Peyer's patch (tissue), 4 donors: ENCODE data around the gene MT2A. TPM values are rescaled to one million over a fixed set of nuclear protein-coding genes. Genes with fewer than 3 reads are reported as not detected.

Experiments
- DNase-seq, 3 donors: peaks; one replicate each; pipeline ENCODE4 v3.0.0-alpha.2; 2017 to 2019
- H3K27ac ChIP-seq, 4 donors: fragments of 200-600 bp; sonication (generic); one replicate each; pipeline ENCODE4 v1.5.1; 2016 to 2019
- H3K27me3 ChIP-seq, 2 donors: fragments of 200-600 bp; sonication (generic); one replicate each; pipeline ENCODE4 v1.5.1; 2019
- H3K36me3 ChIP-seq, 3 donors: fragments of 200-600 bp; sonication (generic); one replicate each; pipeline ENCODE4 v1.5.1; 2016 to 2019
- H3K4me1 ChIP-seq, 4 donors: fragments of 200-600 bp; sonication (generic); one replicate each; pipeline ENCODE4 v1.5.1; 2016 to 2019
- H3K4me3 ChIP-seq, 4 donors: fragments of 200-600 bp; sonication (generic); 1 replicate in 3 of 4; 2 replicates in 1 of 4; pipeline ENCODE4 v1.5.1; 2016 to 2019; ENCODE audit warnings: mild to moderate bottlenecking in 1 of 4
- H3K9me3 ChIP-seq, 4 donors: fragments of 200-600 bp; sonication (generic); one replicate each; pipeline ENCODE4 v1.5.1; 2016 to 2019; ENCODE audit warnings: mild to moderate bottlenecking in 1 of 4
- POLR2A ChIP-seq, 2 donors: fragments of 450-650 bp; IDR thresholded peaks; one replicate each; pipeline ENCODE4 v1.5.1; 2017; ENCODE audit warnings: antibody characterized with exemption in 2 of 2, mild to moderate bottlenecking in 2 of 2, moderate library complexity in 2 of 2
- total RNA-seq, 4 donors: library from RNA; depleted of rRNA; stranded (reverse); fragments of >200 nt; gene quantifications; one replicate each; pipeline ENCODE4 v1.1.0, GENCODE V29; 2016
- TF ChIP-seq, protein P1 (sequence below), 6 experiments: fragments of 450-650 bp in 4 of 6; fragments of 200-600 bp in 2 of 6; sonication (generic) in 1 of 6; IDR thresholded peaks; one replicate each; pipeline ENCODE4 v1.5.1; 2017 to 2019; ENCODE audit warnings: antibody characterized with exemption in 6 of 6, mild to moderate bottlenecking in 3 of 6, moderate library complexity in 1 of 6

The MT2A gene
- 1,000 to 10,000 TPM in 1 of 4 donors, 100 to 1,000 TPM in 1, 10 to 100 TPM in 2; 33.2 to 1,072 (median 216) TPM for total RNA-seq

DNA sequence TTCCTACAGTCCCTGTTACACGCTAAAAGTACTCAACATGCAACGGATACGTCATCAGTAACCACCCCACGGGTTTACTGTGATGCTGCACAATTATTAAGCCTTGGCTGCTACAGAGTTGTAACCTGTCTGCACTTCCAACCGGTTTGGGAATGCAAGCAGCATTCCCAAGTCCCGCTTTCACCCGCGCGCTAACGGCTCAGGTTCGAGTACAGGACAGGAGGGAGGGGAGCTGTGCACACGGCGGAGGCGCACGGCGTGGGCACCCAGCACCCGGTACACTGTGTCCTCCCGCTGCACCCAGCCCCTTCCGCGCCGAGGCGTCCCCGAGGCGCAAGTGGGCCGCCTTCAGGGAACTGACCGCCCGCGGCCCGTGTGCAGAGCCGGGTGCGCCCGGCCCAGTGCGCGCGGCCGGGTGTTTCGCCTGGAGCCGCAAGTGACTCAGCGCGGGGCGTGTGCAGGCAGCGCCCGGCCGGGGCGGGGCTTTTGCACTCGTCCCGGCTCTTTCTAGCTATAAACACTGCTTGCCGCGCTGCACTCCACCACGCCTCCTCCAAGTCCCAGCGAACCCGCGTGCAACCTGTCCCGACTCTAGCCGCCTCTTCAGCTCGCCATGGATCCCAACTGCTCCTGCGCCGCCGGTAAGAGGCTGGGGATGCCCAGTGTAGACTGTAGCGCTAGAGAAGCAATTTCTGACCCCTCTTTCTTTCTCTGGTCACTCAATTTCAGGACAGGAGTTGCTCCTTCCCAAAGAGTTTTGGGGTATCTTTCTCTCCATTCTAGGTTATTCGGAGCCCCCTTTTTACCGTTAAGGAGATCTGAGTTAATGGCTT, at the start of gene MT2A:
MT2A (plus strand) TSS at position 542 of the 833 bp plus-strand sequence; CDS start at position 614, 72 bp downstream.
- no peaks in the 10 kb centered on the region for H3K27me3 ChIP-seq
- no peaks in the 10 kb centered on the region for H3K9me3 ChIP-seq
- peak; percentile 72 to 81 for TF ChIP-seq POLR2A (IDR thresholded peaks at IDR 0.05)
- TF ChIP-seq, protein P1, sequence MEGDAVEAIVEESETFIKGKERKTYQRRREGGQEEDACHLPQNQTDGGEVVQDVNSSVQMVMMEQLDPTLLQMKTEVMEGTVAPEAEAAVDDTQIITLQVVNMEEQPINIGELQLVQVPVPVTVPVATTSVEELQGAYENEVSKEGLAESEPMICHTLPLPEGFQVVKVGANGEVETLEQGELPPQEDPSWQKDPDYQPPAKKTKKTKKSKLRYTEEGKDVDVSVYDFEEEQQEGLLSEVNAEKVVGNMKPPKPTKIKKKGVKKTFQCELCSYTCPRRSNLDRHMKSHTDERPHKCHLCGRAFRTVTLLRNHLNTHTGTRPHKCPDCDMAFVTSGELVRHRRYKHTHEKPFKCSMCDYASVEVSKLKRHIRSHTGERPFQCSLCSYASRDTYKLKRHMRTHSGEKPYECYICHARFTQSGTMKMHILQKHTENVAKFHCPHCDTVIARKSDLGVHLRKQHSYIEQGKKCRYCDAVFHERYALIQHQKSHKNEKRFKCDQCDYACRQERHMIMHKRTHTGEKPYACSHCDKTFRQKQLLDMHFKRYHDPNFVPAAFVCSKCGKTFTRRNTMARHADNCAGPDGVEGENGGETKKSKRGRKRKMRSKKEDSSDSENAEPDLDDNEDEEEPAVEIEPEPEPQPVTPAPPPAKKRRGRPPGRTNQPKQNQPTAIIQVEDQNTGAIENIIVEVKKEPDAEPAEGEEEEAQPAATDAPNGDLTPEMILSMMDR (IDR thresholded peaks at IDR 0.05) = no peak
- DNase-seq = peak; percentile 92 to 98 (median 97)
- H3K27ac ChIP-seq = peak within 1 kb of the TSS; percentile 75 to 93 (median 84)
- H3K36me3 ChIP-seq = no peaks in the 10 kb centered on the region
- H3K4me3 ChIP-seq = peak within 1 kb of the TSS; percentile 40 to 66 (median 54)
- H3K4me1 ChIP-seq = peaks cover 0 to 14% (median 7%) of the 10 kb centered on the region in 4 donors

DNA sequence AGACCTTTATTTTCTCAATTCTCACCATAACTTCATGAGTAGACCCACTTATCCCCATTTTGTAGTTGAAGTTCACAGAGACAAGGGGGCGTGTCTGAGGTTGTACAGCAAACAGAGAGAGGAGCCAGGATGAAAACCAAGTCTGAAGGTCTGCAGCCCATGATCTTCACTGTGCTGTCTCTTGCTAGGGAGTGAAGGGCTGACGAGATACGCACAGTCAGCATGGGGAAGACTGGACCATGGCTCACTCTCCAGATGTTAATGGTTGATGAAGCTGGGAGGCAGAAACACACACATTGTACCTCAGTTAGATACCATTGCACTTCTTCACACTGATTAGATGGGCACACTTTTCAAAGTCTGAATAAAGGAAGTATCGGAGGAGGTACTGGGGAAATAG, 49.3 kb upstream of the MT2A start:
- DNase-seq = no peak
- Histone ChIP-seq H3K27me3 (no peaks in the 10 kb centered on the region), H3K4me1 (no peaks in the 10 kb centered on the region), H3K27ac (no peak overlapping the region), H3K9me3 (no peaks in the 10 kb centered on the region), H3K4me3 (no peak overlapping the region), H3K36me3 (no peaks in the 10 kb centered on the region)
- TF ChIP-seq, protein P1 (IDR thresholded peaks at IDR 0.05) = no peak
- no peak for TF ChIP-seq POLR2A (IDR thresholded peaks at IDR 0.05)

DNA sequence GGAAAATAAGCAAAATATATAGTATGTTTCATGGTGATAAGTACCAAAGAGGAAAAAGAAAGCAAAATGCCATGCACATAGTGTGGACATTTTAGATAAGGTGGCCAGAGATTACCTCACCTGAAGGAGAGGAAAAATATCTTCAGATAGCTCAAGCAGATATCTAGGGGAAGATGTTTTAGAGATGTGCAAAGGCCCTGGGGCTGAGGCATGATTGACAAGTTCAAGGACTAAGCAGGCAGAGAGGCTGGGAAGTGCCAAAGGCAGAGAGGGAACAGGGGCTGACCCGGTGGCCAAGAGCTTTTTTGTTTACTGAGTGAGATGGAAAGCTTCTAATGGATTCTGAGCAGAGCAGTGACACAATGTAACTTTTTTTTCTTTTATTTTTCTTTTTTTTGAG, 47.9 kb upstream of the MT2A start:
- Histone ChIP-seq H3K4me3 (no peak overlapping the region), H3K27me3 (no peaks in the 10 kb centered on the region), H3K4me1 (no peaks in the 10 kb centered on the region), H3K36me3 (no peaks in the 10 kb centered on the region), H3K9me3 (no peaks in the 10 kb centered on the region), H3K27ac (no peak overlapping the region)
- no peak for DNase-seq
- TF ChIP-seq, protein P1 (IDR thresholded peaks at IDR 0.05) = no peak
- TF ChIP-seq POLR2A (IDR thresholded peaks at IDR 0.05) = no peak

DNA sequence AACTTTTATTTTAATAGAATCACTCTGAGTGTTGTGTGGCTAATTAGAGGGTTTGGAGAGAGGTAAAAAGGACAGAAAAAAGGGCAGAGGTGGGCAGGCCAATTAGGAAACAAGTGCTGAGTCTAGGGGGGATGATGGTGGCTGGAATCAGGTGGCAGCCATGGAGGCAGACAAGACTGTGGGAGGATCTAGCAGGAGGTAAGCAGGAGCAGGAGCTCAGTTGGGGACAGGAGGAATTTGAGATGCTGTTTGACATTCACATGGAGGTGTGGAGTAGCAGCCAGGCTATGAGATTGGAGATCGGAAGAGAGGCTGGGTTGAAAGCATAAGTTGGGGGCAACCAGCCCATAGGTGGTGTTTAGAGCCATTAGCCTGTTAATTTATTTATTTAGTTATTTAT, 47.3 kb upstream of the MT2A start:
- DNase-seq = no peak
- no peaks in the 10 kb centered on the region for H3K36me3 ChIP-seq
- no peaks in the 10 kb centered on the region for H3K27me3 ChIP-seq
- no peak overlapping the region for H3K27ac ChIP-seq
- no peaks in the 10 kb centered on the region for H3K4me1 ChIP-seq
- TF ChIP-seq, protein P1 (IDR thresholded peaks at IDR 0.05) = no peak
- H3K4me3 ChIP-seq = no peak overlapping the region
- H3K9me3 ChIP-seq = no peaks in the 10 kb centered on the region

DNA sequence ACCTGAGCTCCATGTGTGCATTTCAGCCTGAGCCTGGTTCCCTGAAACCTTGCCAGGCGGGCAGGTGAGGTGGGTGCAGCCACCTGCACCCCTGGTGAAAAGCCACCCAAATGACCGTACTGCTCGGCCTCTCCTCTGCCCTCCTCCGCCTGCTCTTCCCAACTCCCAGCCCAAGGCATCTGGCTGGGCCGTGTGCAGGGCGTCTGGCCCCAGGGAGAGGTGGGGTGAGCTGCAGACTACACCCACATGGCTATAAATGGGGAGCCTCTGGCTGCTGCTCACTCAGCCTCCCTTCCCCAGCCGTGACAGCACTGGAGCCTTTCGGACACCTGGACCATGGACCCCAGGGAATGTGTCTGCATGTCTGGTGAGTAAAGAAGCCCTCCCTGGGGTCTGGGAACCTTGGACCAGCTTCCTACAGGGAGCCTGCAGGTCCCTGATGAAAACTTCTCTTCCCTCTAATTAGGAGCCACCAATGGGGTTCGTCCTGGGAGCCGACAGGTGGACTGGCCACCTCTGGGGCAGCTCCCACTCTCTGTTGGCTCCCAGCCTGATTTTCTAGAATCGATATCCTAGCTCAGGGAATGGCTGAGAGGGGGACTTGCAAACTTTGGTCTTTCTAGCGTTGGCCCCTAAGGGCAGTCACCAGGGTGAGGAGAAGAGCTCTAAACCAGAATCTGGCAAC, 43.4 kb upstream of the MT2A start, which contains the start of gene MT4:
MT4 (plus strand) TSS at position 281 of the 685 bp plus-strand sequence; CDS start at position 337, 56 bp downstream.
- H3K27ac ChIP-seq = no peak within 1 kb of the TSS
- TF ChIP-seq, protein P1 (IDR thresholded peaks at IDR 0.05) = no peak
- no peak for TF ChIP-seq POLR2A (IDR thresholded peaks at IDR 0.05)
- H3K27me3 ChIP-seq = no peaks in the 10 kb centered on the region
- H3K4me3 ChIP-seq = no peak within 1 kb of the TSS
- no peak for DNase-seq
- no peaks in the 10 kb centered on the region for H3K4me1 ChIP-seq
- H3K9me3 ChIP-seq = no peaks in the 10 kb centered on the region
- H3K36me3 ChIP-seq = no peaks in the 10 kb centered on the region
